NCI-H526 (cell line): Measurements from ENCODE around the gene CMPK1.

Source experiments
- DNase-seq, 2 experiments: peaks; one replicate each; lab custom pipeline; 2025; lab: John Stamatoyannopoulos, UW

Gene CMPK1

GRCh38 chr1:47424336-47424982 is 90.9 kb downstream of the CMPK1 start:
- peak; percentile 46 to 77 for DNase-seq
